ENCODE measurements around the gene ADAM12. TPM values are rescaled to one million over a fixed set of nuclear protein-coding genes. Genes with fewer than 3 reads are reported as not detected.

The ADAM12 gene
- total RNA-seq, 1 experiment from 2014 or later: 26.1 TPM

GRCh38 chr10:126101325-126101724 lies 287.0 kb downstream of the ADAM12 start:
- DNase-seq (ENCODE audit: low read depth): no peak
- in situ Hi-C loops (cut with HindIII; ENCODE audit: low pct_unique_long_range_greater_than_20kb, low sequenced_read_pairs): no loop called here

GRCh38 chr10:126099366-126099765 lies 288.9 kb downstream of the ADAM12 start:
- DNase-seq (ENCODE audit: low read depth): no peak
- in situ Hi-C loops (cut with HindIII; ENCODE audit: low pct_unique_long_range_greater_than_20kb, low sequenced_read_pairs): no loop called here

- in situ Hi-C loops (cut with HindIII; ENCODE audit: low pct_unique_long_range_greater_than_20kb, low sequenced_read_pairs): no loop called here
- DNase-seq (ENCODE audit: low read depth): no peak
Observed at GRCh38 chr10:126098226-126098581, 290.1 kb downstream of the ADAM12 start.

- DNase-seq (ENCODE audit: low read depth): no peak
- in situ Hi-C loops (cut with HindIII; ENCODE audit: low pct_unique_long_range_greater_than_20kb, low sequenced_read_pairs): no loop called here
Observed at GRCh38 chr10:126097558-126098225, 290.6 kb downstream of the ADAM12 start.

GRCh38 chr10:126094537-126094936 lies 293.7 kb downstream of the ADAM12 start:
- in situ Hi-C loops (cut with HindIII; ENCODE audit: low pct_unique_long_range_greater_than_20kb, low sequenced_read_pairs): no loop called here
- no peak for DNase-seq (ENCODE audit: low read depth)

- no peak for DNase-seq (ENCODE audit: low read depth)
- in situ Hi-C loops (cut with HindIII; ENCODE audit: low pct_unique_long_range_greater_than_20kb, low sequenced_read_pairs): no loop called here
Observed at GRCh38 chr10:126092366-126093215, 295.7 kb downstream of the ADAM12 start.

GRCh38 chr10:126090911-126091728 lies 297.2 kb downstream of the ADAM12 start:
- DNase-seq (ENCODE audit: low read depth): peak; percentile 99

GRCh38 chr10:126090443-126090842 lies 297.8 kb downstream of the ADAM12 start:
- DNase-seq (ENCODE audit: low read depth): no peak
- in situ Hi-C loops (cut with HindIII; ENCODE audit: low pct_unique_long_range_greater_than_20kb, low sequenced_read_pairs): no loop called here

More at GRCh38 chr10:126090911-126091728, 297.2 kb downstream of the ADAM12 start:
- in situ Hi-C loops (cut with HindIII; ENCODE audit: low pct_unique_long_range_greater_than_20kb, low sequenced_read_pairs): no loop called here

GRCh38 chr10:126087796-126088505 lies 300.3 kb downstream of the ADAM12 start:
- in situ Hi-C loops (cut with HindIII; ENCODE audit: low pct_unique_long_range_greater_than_20kb, low sequenced_read_pairs): no loop called here

GRCh38 chr10:126087153-126087680 lies 301.1 kb downstream of the ADAM12 start:
- no peak for DNase-seq (ENCODE audit: low read depth)
- in situ Hi-C loops (cut with HindIII; ENCODE audit: low pct_unique_long_range_greater_than_20kb, low sequenced_read_pairs): no loop called here

More at GRCh38 chr10:126087796-126088505, 300.3 kb downstream of the ADAM12 start:
- DNase-seq (ENCODE audit: low read depth): no peak

- in situ Hi-C loops (cut with HindIII; ENCODE audit: low pct_unique_long_range_greater_than_20kb, low sequenced_read_pairs): no loop called here
- DNase-seq (ENCODE audit: low read depth): no peak
Observed at GRCh38 chr10:126085806-126086205, 302.5 kb downstream of the ADAM12 start.

GRCh38 chr10:126084369-126084768 lies 303.9 kb downstream of the ADAM12 start:
- no peak for DNase-seq (ENCODE audit: low read depth)
- in situ Hi-C loops (cut with HindIII; ENCODE audit: low pct_unique_long_range_greater_than_20kb, low sequenced_read_pairs): no loop called here

- in situ Hi-C loops (cut with HindIII; ENCODE audit: low pct_unique_long_range_greater_than_20kb, low sequenced_read_pairs): no loop called here
- DNase-seq (ENCODE audit: low read depth): no peak
Observed at GRCh38 chr10:126083009-126083408, 305.3 kb downstream of the ADAM12 start.

- DNase-seq (ENCODE audit: low read depth): no peak
- in situ Hi-C loops (cut with HindIII; ENCODE audit: low pct_unique_long_range_greater_than_20kb, low sequenced_read_pairs): no loop called here
Observed at GRCh38 chr10:126081841-126082466, 306.3 kb downstream of the ADAM12 start.

GRCh38 chr10:126080879-126081411 lies 307.3 kb downstream of the ADAM12 start:
- in situ Hi-C loops (cut with HindIII; ENCODE audit: low pct_unique_long_range_greater_than_20kb, low sequenced_read_pairs): no loop called here
- no peak for DNase-seq (ENCODE audit: low read depth)

- in situ Hi-C loops (cut with HindIII; ENCODE audit: low pct_unique_long_range_greater_than_20kb, low sequenced_read_pairs): no loop called here
- DNase-seq (ENCODE audit: low read depth): peak; percentile 57
Observed at GRCh38 chr10:126080291-126080825, 307.9 kb downstream of the ADAM12 start.

GRCh38 chr10:126075009-126075408 lies 313.3 kb downstream of the ADAM12 start:
- in situ Hi-C loops (cut with HindIII; ENCODE audit: low pct_unique_long_range_greater_than_20kb, low sequenced_read_pairs): no loop called here
- no peak for DNase-seq (ENCODE audit: low read depth)

Data from Caki2 (cell line).